NOMO-1 (cell line): Measurements from ENCODE around the gene GAL.
A peak's percentile ranks its signal among the peaks of the same experiment; 100 is the strongest.

Source experiments
- DNase-seq, 2 experiments: peaks; one replicate each; lab custom pipeline; 2025; ENCODE audit not compliant: unreplicated experiment in 2 of 2; lab: John Stamatoyannopoulos, UW

The GAL gene

GRCh38 chr11:68704887-68705286 lies 20.5 kb downstream of the GAL start:
- no peak for DNase-seq

DNA sequence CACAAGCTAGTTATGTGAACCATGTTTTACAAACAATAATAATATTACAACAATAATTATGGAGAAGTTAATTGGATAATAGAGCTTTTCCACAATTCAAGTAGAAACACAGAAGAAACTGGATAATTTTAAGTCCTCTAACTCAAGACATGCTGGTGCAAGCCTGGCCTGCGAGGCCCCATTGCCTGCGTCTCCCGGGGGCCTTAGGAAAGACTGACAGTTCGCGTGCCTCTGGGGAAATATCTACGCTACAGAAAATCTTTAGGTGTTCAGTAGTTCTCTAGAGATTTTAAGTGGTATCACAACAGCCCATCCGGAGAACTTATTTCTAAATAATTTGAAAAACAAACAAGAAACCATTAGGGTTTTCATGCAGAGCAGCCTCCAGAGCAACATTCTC lies 23.2 kb downstream of the GAL start:
- no peak for DNase-seq

GRCh38 chr11:68709062-68709461 lies 24.7 kb downstream of the GAL start:
- DNase-seq = no peak

DNA sequence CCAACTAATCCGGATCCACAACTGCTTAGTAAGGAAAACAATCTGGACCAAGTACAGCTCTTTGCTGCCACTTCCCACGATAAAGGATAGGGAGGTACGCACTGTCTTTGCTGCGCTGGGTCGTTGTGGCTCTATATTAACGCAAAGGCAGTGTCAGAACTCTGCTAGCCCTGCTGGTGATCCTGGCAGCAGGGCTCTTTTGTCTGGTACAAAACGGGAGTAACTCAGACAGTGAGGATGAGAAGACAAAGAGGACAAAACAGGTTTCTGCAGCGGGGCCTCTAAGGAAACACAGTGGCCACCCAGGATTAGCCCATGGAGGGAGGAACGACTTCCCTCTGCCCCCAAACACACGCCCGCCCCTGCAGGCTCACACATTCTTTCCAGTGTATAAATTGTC lies 26.1 kb downstream of the GAL start:
- DNase-seq = no peak

GRCh38 chr11:68711114-68711513 lies 26.8 kb downstream of the GAL start:
- no peak for DNase-seq

DNA sequence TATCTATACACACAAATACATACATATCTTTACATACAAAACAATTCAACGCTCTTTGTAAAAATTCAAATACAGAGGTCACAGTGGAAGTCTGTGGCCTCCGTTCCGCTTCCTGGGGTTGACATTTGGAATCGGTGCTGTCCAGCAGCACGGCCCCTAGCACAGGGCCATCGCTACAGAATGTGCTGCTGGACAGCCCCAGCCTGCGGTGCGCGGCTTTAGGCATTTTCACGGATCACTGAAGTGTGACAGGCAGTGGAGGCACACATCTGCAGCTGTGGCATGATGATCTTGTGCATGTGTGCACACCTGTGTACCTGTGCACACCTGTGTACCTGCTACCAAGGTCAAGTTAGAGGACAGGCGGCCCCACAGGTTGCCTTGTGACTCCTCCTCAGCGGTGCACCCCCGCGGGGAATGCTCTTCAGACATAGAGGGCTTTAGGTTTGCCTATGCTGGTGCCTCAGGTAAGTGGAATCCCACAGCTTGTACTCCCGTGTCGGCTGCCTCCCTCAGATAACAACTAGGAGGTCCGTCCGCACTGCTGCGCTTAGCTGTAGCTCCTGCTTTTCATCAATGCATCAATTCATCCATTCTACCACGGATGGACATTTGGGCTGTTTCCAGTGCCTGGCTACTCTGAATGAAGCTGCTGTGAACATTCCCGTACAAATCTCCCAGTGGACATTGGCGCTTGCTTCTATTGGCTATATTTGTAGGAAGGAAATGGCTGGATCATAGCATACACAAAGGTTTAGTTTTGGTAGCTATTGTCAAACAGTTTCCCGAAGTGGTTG lies 29.9 kb downstream of the GAL start:
- no peak for DNase-seq

DNA sequence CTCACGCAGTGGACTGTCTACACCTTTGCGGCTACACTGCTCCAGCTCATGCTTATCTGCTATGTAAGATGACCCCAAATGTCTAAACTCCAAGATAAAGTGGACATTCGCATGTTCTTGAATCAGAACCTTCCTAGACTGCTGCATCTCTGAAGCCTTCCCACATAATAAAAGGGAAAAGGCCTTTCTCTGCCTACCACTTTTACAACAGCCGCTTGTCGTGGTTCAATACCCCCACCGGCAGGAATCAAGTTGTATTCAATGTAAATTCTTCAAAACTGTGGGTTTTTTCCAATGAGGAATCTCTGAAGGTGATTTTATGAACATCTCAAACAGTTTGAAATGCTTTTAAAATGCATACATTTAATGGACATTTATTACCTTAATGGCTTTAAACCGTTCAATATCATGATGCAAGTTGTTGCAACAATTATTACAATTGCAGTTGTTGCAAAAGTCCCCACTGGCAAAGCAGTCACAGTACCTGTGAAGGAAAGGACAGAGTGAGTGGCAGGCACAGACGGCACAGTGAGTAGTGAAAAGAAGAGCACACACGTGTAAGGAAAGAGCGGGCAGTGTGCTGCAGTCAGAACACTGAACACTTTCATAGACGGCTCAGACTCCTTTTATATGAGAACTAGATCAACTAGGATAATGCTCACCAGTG lies 31.2 kb downstream of the GAL start:
- no peak for DNase-seq

DNA sequence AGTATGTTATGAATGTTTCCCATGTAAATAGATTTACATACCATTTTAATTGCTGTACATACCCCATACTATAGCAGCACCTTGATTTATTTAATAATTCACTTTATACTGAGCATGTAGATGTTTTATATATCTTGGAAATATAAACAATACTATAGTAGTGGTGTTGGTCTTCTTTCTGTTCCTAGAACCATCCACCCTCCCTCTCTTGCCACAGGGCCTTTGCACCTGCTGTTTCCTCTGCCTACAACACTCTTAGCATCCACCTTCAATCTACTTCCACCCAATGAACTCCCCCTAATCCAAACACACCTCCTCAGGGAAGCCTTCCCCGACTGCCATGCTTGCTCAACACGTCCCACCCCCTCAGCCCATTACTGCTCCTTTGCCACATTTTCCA lies 36.7 kb downstream of the GAL start:
- no peak for DNase-seq

DNA sequence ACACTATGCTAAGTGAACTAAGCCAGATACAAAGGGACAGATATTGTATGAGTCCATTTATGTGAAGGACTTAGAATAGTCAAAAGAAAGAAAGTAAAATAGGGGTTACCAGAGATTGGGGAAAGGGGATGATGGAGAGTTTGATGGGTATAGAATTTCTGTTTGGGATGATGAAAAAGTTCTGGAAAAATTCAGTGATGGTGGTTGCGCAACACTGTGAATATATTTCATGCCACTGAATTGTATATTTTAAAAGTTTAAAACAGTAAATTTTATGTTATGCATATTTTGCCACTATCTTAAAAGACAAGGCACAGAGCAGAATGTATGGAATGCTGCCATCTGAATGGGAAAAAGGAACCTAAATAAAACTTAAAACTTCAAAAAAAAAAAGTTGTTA lies 37.8 kb downstream of the GAL start:
- no peak for DNase-seq

DNA sequence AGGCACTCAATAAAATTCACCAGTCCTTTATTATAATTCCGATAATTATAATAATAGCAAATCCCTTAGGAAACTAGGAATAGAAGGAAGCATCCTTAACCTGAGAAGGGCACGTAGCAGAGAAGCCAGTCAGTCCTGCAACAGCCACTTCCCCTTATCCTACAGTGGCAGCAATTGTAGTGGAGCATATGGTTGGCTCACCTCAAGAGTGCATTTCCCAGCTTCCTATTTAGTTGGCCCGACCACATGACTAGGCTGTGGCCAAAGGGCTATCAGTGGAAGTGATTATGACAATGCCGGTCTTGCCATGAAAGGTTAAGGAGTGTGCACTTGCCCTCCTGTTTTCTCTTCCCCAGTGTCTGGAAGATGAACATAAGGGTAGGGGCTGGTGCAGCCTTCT lies 39.9 kb downstream of the GAL start:
- DNase-seq = peak; percentile 56 to 84

GRCh38 chr11:68727783-68728182 lies 43.4 kb downstream of the GAL start:
- DNase-seq = no peak

DNA sequence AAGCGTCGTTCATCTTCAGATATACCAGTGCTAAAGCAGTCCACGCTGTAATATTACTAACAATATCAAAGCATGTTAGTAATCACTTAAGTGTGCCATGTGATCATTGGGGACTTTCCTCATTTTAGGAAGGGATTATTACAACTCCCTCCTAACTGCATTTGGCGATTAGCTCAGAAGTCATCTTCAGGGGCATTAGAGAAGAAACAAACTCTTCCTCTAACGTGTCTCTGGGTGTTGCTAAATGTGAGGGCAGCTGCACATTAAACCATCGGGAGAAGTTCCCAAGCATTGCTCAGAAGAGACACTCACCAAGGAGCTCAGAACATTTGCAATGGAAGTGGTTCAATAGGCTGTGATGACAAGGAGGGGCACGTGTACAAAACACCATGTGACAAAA lies 49.8 kb downstream of the GAL start:
- no peak for DNase-seq

DNA sequence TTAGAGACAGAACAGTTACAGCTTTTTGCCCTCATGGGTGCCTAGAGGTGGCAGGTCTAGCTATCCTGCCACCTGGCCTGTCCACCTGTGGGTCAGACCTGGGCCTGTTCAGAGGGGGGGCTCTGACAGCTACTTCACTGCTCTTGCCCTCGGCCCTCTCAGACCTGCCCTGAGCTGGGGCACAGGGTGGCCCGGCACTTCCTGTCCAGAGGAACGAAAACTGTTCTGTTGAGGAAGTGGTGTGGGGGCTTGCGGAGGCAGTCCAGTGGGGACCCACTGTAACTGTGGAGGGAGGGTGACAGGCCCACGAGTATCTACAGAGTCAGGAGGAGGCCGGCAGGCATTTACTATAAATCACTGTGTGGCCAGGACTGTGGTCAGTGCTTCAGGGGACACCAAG lies 50.8 kb downstream of the GAL start:
- DNase-seq = no peak

GRCh38 chr11:68735646-68736045 lies 51.3 kb downstream of the GAL start:
- DNase-seq = peak; percentile 60 to 81
